ENCODE measurements around the gene OBSL1. TPM values are rescaled to one million over a fixed set of nuclear protein-coding genes. Genes with fewer than 3 reads are reported as not detected.

The OBSL1 gene
- total and polyA plus RNA-seq, 7 donors, result 10.3 to 134 (median 38.7) TPM

- peaks cover 5 to 77% of the 10 kb centered on the region in 2 donors for H3K36me3 ChIP-seq (ENCODE audit: insufficient read depth in 1 of 2, low read depth in 1 of 2)
- H3K9me3 ChIP-seq, result no peaks in the 10 kb centered on the region
- H3K27ac ChIP-seq, result no peak overlapping the region
- no peak for ATAC-seq
- TF ChIP-seq CTCF (IDR thresholded peaks at IDR 0.05), result no peak
- no peak overlapping the region for H3K4me3 ChIP-seq
- intact Hi-C loops (cut with DNase I), result no loop called here
- no peaks in the 10 kb centered on the region for H3K4me1 ChIP-seq
- H3K27me3 ChIP-seq (ENCODE audit: insufficient read depth in 3 of 3, low read length in 2 of 3), result no peaks in the 10 kb centered on the region
- no peak for DNase-seq
- 76 to 86% (median 77%) methylated on average over 13 of the region's 13 CpGs for WGBS, 3 donors
Observed at GRCh38 chr2:219609149-219609750, 37.9 kb upstream of the OBSL1 start.

GRCh38 chr2:219608399-219608964, 37.1 kb upstream of the OBSL1 start:
- DNase-seq (no peak), ATAC-seq (no peak)
- WGBS, 3 donors, result 86 to 95% (median 87%) methylated on average over 11 to 15 of the region's 15 CpGs
- H3K4me3 ChIP-seq, result no peak overlapping the region
- no peaks in the 10 kb centered on the region for H3K9me3 ChIP-seq
- no peaks in the 10 kb centered on the region for H3K4me1 ChIP-seq
- intact Hi-C loops (cut with DNase I), result no loop called here
- no peaks in the 10 kb centered on the region for H3K27me3 ChIP-seq (ENCODE audit: insufficient read depth in 3 of 3, low read length in 2 of 3)
- peaks cover 5 to 79% of the 10 kb centered on the region in 2 donors for H3K36me3 ChIP-seq (ENCODE audit: insufficient read depth in 1 of 2, low read depth in 1 of 2)
- TF ChIP-seq CTCF (IDR thresholded peaks at IDR 0.05), result no peak
- no peak overlapping the region for H3K27ac ChIP-seq

GRCh38 chr2:219607931-219608330, 36.6 kb upstream of the OBSL1 start:
- ATAC-seq (no peak), DNase-seq (no peak)
- intact Hi-C loops (cut with DNase I), result no loop called here
- H3K4me1 ChIP-seq, result no peaks in the 10 kb centered on the region
- WGBS, 3 donors, result 93 to 94% (median 93%) methylated on average over 15 of the region's 15 CpGs
- H3K27me3 ChIP-seq (ENCODE audit: insufficient read depth in 3 of 3, low read length in 2 of 3), result no peaks in the 10 kb centered on the region
- H3K27ac ChIP-seq, result no peak overlapping the region
- no peaks in the 10 kb centered on the region for H3K9me3 ChIP-seq
- no peak for TF ChIP-seq CTCF (IDR thresholded peaks at IDR 0.05)
- peaks cover 5 to 83% of the 10 kb centered on the region in 2 donors for H3K36me3 ChIP-seq (ENCODE audit: insufficient read depth in 1 of 2, low read depth in 1 of 2)
- H3K4me3 ChIP-seq, result no peak overlapping the region

- no peaks in the 10 kb centered on the region for H3K27me3 ChIP-seq (ENCODE audit: insufficient read depth in 3 of 3, low read length in 2 of 3)
- H3K36me3 ChIP-seq (ENCODE audit: insufficient read depth in 1 of 2, low read depth in 1 of 2), result peaks cover 0 to 89% of the 10 kb centered on the region in 2 donors
- no peak for TF ChIP-seq CTCF (IDR thresholded peaks at IDR 0.05)
- no peak overlapping the region for H3K27ac ChIP-seq
- DNase-seq (no peak), ATAC-seq (no peak)
- no peak overlapping the region for H3K4me3 ChIP-seq
- H3K9me3 ChIP-seq, result no peaks in the 10 kb centered on the region
- no peaks in the 10 kb centered on the region for H3K4me1 ChIP-seq
- WGBS, 3 donors, result 82 to 84% (median 84%) methylated on average over 6 of the region's 6 CpGs
- intact Hi-C loops (cut with DNase I), result no loop called here
Observed at GRCh38 chr2:219605607-219605954, 34.2 kb upstream of the OBSL1 start.

- ATAC-seq, result no peak
- no peak for DNase-seq
- Histone ChIP-seq H3K27me3 (ENCODE audit: insufficient read depth in 3 of 3, low read length in 2 of 3) (no peaks in the 10 kb centered on the region), H3K36me3 (ENCODE audit: insufficient read depth in 1 of 2, low read depth in 1 of 2) (peaks cover 0 to 76% of the 10 kb centered on the region in 2 donors), H3K4me1 (no peaks in the 10 kb centered on the region), H3K9me3 (no peaks in the 10 kb centered on the region), H3K27ac (no peak overlapping the region), H3K4me3 (no peak overlapping the region)
- intact Hi-C loops (cut with DNase I), result loop anchor here in 1 of 2 donors (5.0 kb wide), 1 partner anchor 34 kb away; no protein-coding TSS in a partner anchor
- TF ChIP-seq CTCF (IDR thresholded peaks at IDR 0.05), result no peak
- 89 to 95% (median 93%) methylated on average over 5 of the region's 5 CpGs for WGBS, 3 donors
Observed at GRCh38 chr2:219603771-219604170, 32.4 kb upstream of the OBSL1 start.

Data from psoas muscle (tissue), 8 donors.